Tibial nerve (tissue), 4 donors: ENCODE results near the gene MTHFR.

Source experiments
- CTCF ChIP-seq, 5 experiments: fragments of 200-600 bp in 3 of 5; fragments of 450-650 bp in 2 of 5; sonication (generic) in 3 of 5; IDR thresholded peaks; one replicate each; pipeline ENCODE4 v1.5.1; 2016 to 2019; ENCODE audit warnings: antibody characterized with exemption in 5 of 5, mild to moderate bottlenecking in 3 of 5, moderate library complexity in 2 of 5
- EP300 ChIP-seq, 2 donors: sonication (generic); formaldehyde crosslinking; IDR thresholded peaks; one replicate each; pipeline ENCODE4 v1.6.1; 2017; ENCODE audit warnings: antibody characterized with exemption in 2 of 2, mild to moderate bottlenecking in 1 of 2
- POLR2A ChIP-seq, 2 donors: fragments of 450-650 bp; IDR thresholded peaks; one replicate each; pipeline ENCODE4 v1.6.1; 2017; ENCODE audit warnings: antibody characterized with exemption in 2 of 2, mild to moderate bottlenecking in 2 of 2, moderate library complexity in 2 of 2

GRCh38 chr1:11746092-11746491 lies 59.7 kb downstream of the MTHFR start:
- TF ChIP-seq CTCF (IDR thresholded peaks at IDR 0.05), result no peak
- no peak for TF ChIP-seq EP300 (IDR thresholded peaks at IDR 0.05)
- no peak for TF ChIP-seq POLR2A (IDR thresholded peaks at IDR 0.05)
